HG03558 (cell line): Measurements from ENCODE around the gene SYT12.
"Not testable (repeated sequence)": the region's sequence is repeated elsewhere in the genome, so short reads cannot be mapped to it uniquely, and the experiment has no call there.

Experiments used
- ATAC-seq: cut with Tn5 transposase; IDR thresholded peaks from one replicate; pipeline ENCODE4 v1.9.1; 2021; ENCODE audit warnings: moderate number of reproducible peaks; ENCODE audit not compliant: unreplicated experiment; ENCODE audit errors: extremely low read depth

Gene SYT12, protein sequence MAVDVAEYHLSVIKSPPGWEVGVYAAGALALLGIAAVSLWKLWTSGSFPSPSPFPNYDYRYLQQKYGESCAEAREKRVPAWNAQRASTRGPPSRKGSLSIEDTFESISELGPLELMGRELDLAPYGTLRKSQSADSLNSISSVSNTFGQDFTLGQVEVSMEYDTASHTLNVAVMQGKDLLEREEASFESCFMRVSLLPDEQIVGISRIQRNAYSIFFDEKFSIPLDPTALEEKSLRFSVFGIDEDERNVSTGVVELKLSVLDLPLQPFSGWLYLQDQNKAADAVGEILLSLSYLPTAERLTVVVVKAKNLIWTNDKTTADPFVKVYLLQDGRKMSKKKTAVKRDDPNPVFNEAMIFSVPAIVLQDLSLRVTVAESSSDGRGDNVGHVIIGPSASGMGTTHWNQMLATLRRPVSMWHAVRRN

GRCh38 chr11:67022961-67023956, at the start of gene SYT12:
Gene SYT12, plus strand, starts transcription at chr11:67023134. Its CDS starts 7,011 bp downstream, at chr11:67030145.
- ATAC-seq, result no peak

DNA sequence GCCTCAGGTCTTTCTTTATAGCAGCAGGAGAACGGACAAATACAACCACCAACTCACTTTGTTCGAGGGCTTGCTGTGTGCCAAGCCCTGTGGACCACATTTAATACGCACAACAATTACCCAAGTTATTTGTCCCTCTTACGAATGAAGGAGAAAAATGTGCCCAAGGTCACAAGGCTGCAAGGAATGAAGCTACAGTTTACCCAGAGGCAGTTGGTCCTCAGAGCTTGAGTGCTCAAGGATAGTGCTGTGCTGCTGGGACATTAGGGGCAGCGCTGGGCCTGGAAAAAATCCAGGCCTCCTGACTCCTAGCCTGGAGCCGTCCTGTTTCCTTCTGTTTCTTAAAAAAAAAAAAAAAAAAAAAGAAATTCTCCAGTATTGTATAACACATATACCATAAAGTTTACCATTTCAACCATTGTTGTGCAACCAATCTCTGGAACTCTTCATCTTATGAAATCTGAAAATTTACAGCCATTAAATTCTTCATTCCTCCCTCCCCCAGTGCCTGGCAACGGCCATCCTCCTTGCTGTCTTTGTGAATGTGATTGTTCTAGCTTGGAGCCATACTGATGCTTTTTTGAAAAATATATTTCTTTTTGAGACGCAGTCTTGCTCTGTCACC, 48.9 kb upstream of the SYT12 start:
- no peak for ATAC-seq

DNA sequence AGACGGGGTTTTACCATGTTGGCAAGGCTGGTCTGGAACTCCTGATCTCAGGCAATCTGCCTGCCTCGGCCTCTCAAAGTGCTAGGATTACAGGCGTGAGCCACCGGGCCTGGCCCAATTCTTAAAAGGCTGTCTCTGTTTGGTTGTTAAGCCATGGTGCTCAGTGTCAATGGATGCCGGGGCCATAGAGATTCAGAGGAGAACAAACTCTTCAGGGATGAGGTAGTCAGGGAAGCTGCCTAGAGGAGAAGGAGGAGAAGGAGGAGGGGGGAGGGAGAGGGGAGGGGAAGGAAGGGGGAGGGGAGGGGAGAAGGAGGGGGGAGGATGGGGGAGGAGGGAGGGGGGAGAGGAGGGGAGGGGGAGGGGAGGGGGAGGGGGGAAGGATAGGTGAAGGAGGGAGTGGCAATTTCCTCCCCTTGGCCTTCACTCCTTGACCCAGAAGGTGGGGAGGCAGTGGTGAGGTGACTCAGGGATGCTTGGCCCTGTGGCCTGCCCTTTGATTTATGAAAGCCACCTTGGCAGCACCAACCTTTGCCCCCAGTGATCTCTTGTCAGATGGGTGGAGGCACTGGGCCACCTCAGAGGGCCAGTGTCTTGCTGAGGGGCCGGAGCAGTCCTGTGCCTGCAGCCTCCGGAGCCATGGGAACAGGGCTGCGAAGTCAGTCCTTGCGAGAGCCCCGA, 48.1 kb upstream of the SYT12 start, which contains the start of gene C11orf86:
Gene C11orf86 (plus strand): TSS at position 581 of the 681 bp plus-strand sequence. CDS start 59 bp downstream, at position 640.
- ATAC-seq, result no peak

- no peak for ATAC-seq
Measured at GRCh38 chr11:66975405-66976027, 47.4 kb upstream of the SYT12 start.

- no peak for ATAC-seq
Measured at GRCh38 chr11:66976028-66976467, 46.9 kb upstream of the SYT12 start.

DNA sequence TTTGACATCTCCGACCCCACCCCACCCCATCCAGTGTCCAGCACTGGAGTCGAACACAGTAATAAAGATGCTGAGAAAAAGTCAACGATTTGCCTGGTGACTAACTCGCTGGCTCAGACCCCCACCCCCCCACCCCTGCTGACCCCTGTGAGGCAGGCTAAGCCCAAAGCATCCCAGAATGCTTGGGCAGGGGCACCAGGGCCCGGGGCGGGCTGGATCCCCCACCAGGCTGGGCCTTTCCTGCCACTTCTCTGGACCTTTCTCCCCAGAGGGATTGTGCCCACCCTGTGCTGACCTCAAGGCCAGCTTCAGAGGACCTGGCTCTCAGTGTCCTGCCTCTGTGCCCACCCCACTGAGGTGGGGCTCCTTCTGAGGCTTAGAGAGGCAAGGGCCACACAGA, 46.0 kb upstream of the SYT12 start:
- ATAC-seq, result no peak

GRCh38 chr11:66978229-66978628, 44.7 kb upstream of the SYT12 start:
- ATAC-seq, result no peak

DNA sequence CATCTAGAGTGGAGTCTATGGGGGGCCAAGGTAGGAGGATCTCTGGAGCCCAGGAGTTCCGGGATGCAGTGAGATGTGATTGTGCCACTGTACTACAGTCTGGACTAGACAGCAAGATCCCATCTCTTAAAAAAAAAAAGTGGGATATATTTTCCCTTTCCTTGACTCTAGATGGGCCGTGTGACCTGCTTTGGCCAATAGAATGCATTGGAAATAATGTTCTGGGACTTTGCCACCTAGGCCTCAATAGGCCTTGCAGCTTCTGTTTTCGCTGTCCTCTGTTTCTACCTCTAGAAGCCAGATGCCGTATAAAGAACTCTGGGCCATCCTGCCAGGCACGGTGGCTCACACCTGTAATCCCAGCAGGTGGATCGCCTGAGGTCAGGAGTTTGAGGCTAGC, 44.2 kb upstream of the SYT12 start:
- no peak for ATAC-seq

DNA sequence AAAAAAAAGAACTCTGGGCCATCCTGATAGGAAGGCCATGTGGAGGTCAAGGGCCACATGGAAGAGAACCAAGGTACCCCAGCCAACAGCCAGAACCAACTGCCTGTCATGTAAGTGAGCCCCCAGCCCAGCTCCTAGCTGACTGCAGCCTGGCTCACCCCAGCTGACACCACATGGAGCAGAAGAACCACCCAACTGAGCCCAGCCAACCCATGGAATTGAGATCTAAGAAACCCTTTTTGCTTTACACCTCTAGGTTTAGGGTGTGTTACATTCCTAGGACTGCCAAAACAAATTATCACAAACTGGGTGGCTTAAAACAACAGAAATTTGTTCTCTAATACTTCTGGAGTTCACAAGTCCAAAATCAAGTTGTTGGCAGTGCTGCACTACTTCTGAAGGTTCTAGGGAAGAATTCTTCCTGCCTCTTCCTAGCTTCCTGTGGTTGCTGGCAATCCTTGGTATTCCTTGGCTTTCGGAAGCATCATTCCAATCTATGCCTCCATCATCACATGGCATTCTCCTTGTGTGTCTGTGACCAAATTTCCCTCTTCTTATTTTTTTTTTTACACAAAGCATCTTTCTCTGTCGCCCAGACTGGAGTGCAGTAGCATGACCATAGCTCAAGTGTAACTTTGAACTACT, 43.5 kb upstream of the SYT12 start:
- no peak for ATAC-seq

DNA sequence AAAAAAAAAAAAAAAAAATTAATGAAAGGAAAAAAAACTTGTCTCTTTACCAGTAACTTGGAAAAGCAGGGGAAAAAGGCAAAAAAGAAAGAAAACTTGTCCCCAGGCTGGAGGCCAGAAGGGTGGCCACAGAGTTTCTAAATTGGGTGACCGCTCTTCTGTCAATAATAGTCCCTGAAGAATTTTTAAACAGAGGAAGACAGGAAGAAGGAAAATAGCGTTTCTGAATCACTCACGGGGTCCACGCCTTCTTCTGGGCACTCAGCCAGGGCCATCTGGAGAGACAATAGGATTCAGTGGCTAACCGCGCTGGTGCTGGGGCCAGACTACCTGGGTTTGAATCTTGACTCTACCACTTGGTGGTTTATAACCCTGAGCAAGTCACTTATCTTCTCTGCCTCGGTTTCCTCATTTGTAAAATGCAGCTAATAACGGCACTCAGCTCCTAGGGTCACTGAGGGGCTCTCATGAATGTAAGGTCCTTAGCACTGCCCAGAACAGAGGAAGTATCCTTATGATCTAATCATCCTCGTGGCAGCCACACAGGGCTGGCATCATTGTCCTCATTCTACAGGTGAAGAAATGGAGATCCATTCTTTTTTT, 40.9 kb upstream of the SYT12 start:
- no peak for ATAC-seq

GRCh38 chr11:66983275-66983924, 39.5 kb upstream of the SYT12 start:
- ATAC-seq, result no peak

DNA sequence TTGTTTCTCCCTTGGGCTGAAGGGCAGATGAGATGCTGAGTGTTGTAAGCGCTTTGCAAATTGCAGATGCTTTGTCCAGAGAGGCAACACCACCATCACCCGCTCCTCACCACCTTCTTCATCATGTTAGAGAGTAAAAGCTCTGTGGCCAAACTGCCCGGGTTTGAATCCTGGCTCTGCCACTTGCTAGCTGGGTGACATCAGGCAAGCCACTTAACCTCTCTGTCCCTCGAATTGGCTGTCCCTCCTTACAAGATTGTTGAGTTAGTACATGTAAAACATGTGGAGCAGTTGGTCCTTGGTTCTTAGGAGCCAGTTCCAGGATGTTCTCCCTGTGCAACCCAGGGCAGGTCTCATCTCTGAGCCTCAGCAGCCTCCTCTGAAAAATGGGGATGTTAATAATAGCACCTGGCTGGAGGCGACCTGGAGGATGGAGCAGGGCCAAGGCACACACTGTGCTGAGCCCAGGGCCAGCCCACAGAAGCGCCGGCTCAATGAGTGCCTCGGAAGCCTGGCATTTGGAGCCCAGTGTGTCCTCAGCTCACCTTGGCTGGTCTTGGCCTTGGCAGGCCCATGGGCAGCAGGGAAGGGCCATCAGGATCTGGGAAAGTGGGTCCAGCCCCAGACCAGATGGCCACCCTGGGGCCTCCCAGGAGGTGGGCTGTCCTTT, 37.3 kb upstream of the SYT12 start:
- no peak for ATAC-seq

DNA sequence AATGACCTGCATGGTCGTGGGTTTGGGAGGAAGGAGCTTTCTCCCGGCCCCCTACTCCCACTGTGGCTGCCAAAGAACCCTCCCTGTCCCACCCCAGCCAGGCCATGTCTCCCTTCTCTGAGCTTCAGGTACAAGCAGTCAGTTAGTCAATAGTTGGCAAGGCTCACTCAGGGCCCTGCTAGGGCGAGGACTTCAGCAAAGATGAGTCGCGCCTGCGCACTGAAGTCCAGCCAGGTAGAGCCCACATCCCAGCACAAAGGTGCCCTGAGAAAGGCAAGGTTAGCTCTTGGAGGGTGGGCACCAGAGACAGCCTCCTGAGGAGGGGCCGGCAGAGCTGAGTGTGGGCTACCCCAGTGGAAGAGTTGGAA, 36.8 kb upstream of the SYT12 start:
- no peak for ATAC-seq

- no peak for ATAC-seq
Measured at GRCh38 chr11:66987158-66987620, 35.7 kb upstream of the SYT12 start.

GRCh38 chr11:66987924-66988637, 34.9 kb upstream of the SYT12 start:
- no peak for ATAC-seq

GRCh38 chr11:66988741-66989140, 34.2 kb upstream of the SYT12 start:
- ATAC-seq, result not testable (repeated sequence)

- not testable (repeated sequence) for ATAC-seq
Measured at GRCh38 chr11:66989360-66989759, 33.6 kb upstream of the SYT12 start.
